Astrocyte (in vitro differentiated cells and primary cell): ENCODE results near the gene ABCA3. TPM values are rescaled to one million over a fixed set of nuclear protein-coding genes. Genes with fewer than 3 reads are reported as not detected.
"Not testable (repeated sequence)": the region's sequence is repeated elsewhere in the genome, so short reads cannot be mapped to it uniquely, and the experiment has no call there.

ENCODE experiments used
- DNase-seq: peaks from one replicate; pipeline ENCODE4 v3.0.0-alpha.2; 2010; ENCODE audit warnings: low read depth
- FAIRE-seq: peaks from 2 replicates; lab custom pipeline; 2011; peaks lifted over from hg19 to GRCh38; lab: Jason Lieb, UNC
- H2AFZ ChIP-seq: 2 replicates; pipeline ENCODE4 v1.6.0; 2012; ENCODE audit warnings: low read depth, low read length, inconsistent platforms
- H3K27ac ChIP-seq: 2 replicates; pipeline ENCODE4 v1.5.1; 2011; ENCODE audit warnings: low read depth, low read length, inconsistent platforms
- H3K27me3 ChIP-seq: 2 replicates; pipeline ENCODE4 v1.6.0; 2011; ENCODE audit warnings: low read length, inconsistent platforms; ENCODE audit not compliant: insufficient read depth
- H3K36me3 ChIP-seq: 2 replicates; pipeline ENCODE4 v1.5.1; 2011; ENCODE audit warnings: low read length, inconsistent platforms; ENCODE audit not compliant: insufficient read depth
- H3K4me1 ChIP-seq: 2 replicates; pipeline ENCODE4 v1.5.1; 2011; ENCODE audit warnings: low read length, inconsistent platforms; ENCODE audit not compliant: insufficient read depth
- H3K4me2 ChIP-seq: 2 replicates; pipeline ENCODE4 v1.6.0; 2012; ENCODE audit warnings: low read length, inconsistent platforms
- H3K4me3 ChIP-seq: 2 replicates; pipeline ENCODE4 v1.5.1; 2011; ENCODE audit warnings: low read depth, mild to moderate bottlenecking, low read length, inconsistent platforms; ENCODE audit not compliant: insufficient read depth
- H3K79me2 ChIP-seq: 2 replicates; pipeline ENCODE4 v1.6.0; 2012; ENCODE audit warnings: mild to moderate bottlenecking, low read length, inconsistent platforms; ENCODE audit not compliant: insufficient read depth
- H3K9ac ChIP-seq: 2 replicates; pipeline ENCODE4 v1.6.0; 2012; ENCODE audit warnings: mild to moderate bottlenecking, low read length, inconsistent platforms
- H3K9me3 ChIP-seq: 2 replicates; pipeline ENCODE4 v1.5.1; 2012; ENCODE audit warnings: low read depth, mild to moderate bottlenecking, low read length, inconsistent platforms; ENCODE audit not compliant: insufficient read depth
- H4K20me1 ChIP-seq: 2 replicates; pipeline ENCODE4 v1.6.0; 2012; ENCODE audit warnings: low read length, inconsistent platforms; ENCODE audit not compliant: insufficient read depth
- H3K27ac Mint-ChIP-seq: one replicate; pipeline ENCODE4 v1.8.0; 2021; ENCODE audit warnings: mild to moderate bottlenecking, mixed read lengths; ENCODE audit not compliant: unreplicated experiment
- H3K27me3 Mint-ChIP-seq: one replicate; pipeline ENCODE4 v1.8.0; 2021; ENCODE audit warnings: low read depth, mixed read lengths; ENCODE audit not compliant: unreplicated experiment
- H3K36me3 Mint-ChIP-seq: one replicate; pipeline ENCODE4 v1.8.0; 2021; ENCODE audit warnings: low read depth, mixed read lengths; ENCODE audit not compliant: unreplicated experiment
- H3K4me1 Mint-ChIP-seq: one replicate; pipeline ENCODE4 v1.8.0; 2021; ENCODE audit warnings: low read depth, mixed read lengths; ENCODE audit not compliant: unreplicated experiment
- H3K4me3 Mint-ChIP-seq: one replicate; pipeline ENCODE4 v1.8.0; 2021; ENCODE audit warnings: mild to moderate bottlenecking, moderate library complexity, mixed read lengths; ENCODE audit not compliant: unreplicated experiment
- H3K9me3 Mint-ChIP-seq: one replicate; pipeline ENCODE4 v1.8.0; 2021; ENCODE audit warnings: mild to moderate bottlenecking, mixed read lengths; ENCODE audit not compliant: unreplicated experiment
- CTCF ChIP-seq: IDR thresholded peaks from 2 replicates; pipeline ENCODE4 v1.5.1; 2011; ENCODE audit warnings: low read depth, mild to moderate bottlenecking, inconsistent platforms, low read length, moderate library complexity; ENCODE audit not compliant: insufficient read depth
- EZH2 ChIP-seq: IDR thresholded peaks from 2 replicates; pipeline ENCODE4 v1.6.1; 2012; ENCODE audit warnings: mild to moderate bottlenecking, low read length, inconsistent platforms; ENCODE audit not compliant: insufficient read depth
- total RNA-seq: library from RNA; stranded (reverse); gene quantifications from 2 replicates; pipeline ENCODE4 v1.2.1, GENCODE V29; 2021

The ABCA3 gene
- total RNA-seq, 1 donor from 2014 or later = 4.8 TPM

GRCh38 chr16:2260250-2260649 lies 80.3 kb downstream of the ABCA3 start:
- Mint-ChIP-seq H3K27me3 (no peaks in the 10 kb centered on the region), H3K4me3 (no peak overlapping the region), H3K27ac (no peak overlapping the region), H3K9me3 (no peaks in the 10 kb centered on the region), H3K36me3 (peaks cover 18% of the 10 kb centered on the region), H3K4me1 (peaks cover 1% of the 10 kb centered on the region)
- Histone ChIP-seq H3K9ac (no peak overlapping the region), H3K27ac (no peak overlapping the region), H3K9me3 (no peaks in the 10 kb centered on the region), H3K4me3 (no peak overlapping the region), H3K27me3 (no peaks in the 10 kb centered on the region), H3K4me2 (no peak overlapping the region), H2AFZ (no peak overlapping the region), H4K20me1 (peaks cover 87% of the 10 kb centered on the region), H3K36me3 (peaks cover 75% of the 10 kb centered on the region), H3K79me2 (peaks cover 87% of the 10 kb centered on the region), H3K4me1 (no peaks in the 10 kb centered on the region)
- DNase-seq (no peak), FAIRE-seq (no peak)
- TF ChIP-seq EZH2 (no peak), CTCF (no peak)

- Histone ChIP-seq H3K79me2 (peaks cover 70% of the 10 kb centered on the region), H3K36me3 (peaks cover 74% of the 10 kb centered on the region), H4K20me1 (peaks cover 74% of the 10 kb centered on the region)
- not testable (repeated sequence) for H3K27me3 ChIP-seq, H3K4me3 Mint-ChIP-seq, H3K4me1 Mint-ChIP-seq, H2AFZ ChIP-seq, H3K9me3 Mint-ChIP-seq, H3K9me3 ChIP-seq, H3K4me1 ChIP-seq, H3K4me3 ChIP-seq, FAIRE-seq, H3K27me3 Mint-ChIP-seq, H3K4me2 ChIP-seq, DNase-seq, H3K9ac ChIP-seq, H3K27ac Mint-ChIP-seq, H3K27ac ChIP-seq
- peaks cover 14% of the 10 kb centered on the region for H3K36me3 Mint-ChIP-seq
Measured at GRCh38 chr16:2258530-2258929, 82.0 kb downstream of the ABCA3 start.

- no peak overlapping the region for H3K4me3 ChIP-seq
- H3K4me2 ChIP-seq = no peak overlapping the region
- peaks cover 72% of the 10 kb centered on the region for H4K20me1 ChIP-seq
- H3K9me3 Mint-ChIP-seq = no peaks in the 10 kb centered on the region
- peaks cover 5% of the 10 kb centered on the region for H3K4me1 Mint-ChIP-seq
- peaks cover 74% of the 10 kb centered on the region for H3K36me3 ChIP-seq
- H3K4me3 Mint-ChIP-seq = no peak overlapping the region
- no peaks in the 10 kb centered on the region for H3K27me3 ChIP-seq
- H3K4me1 ChIP-seq = no peaks in the 10 kb centered on the region
- no peak overlapping the region for H3K27ac ChIP-seq
- H3K27ac Mint-ChIP-seq = peak overlapping the region; percentile 47
- H3K9me3 ChIP-seq = no peaks in the 10 kb centered on the region
- H3K36me3 Mint-ChIP-seq = peaks cover 17% of the 10 kb centered on the region
- FAIRE-seq (no peak), DNase-seq (no peak)
- no peak overlapping the region for H2AFZ ChIP-seq
- no peak overlapping the region for H3K9ac ChIP-seq
- H3K79me2 ChIP-seq = peaks cover 62% of the 10 kb centered on the region
- TF ChIP-seq CTCF (no peak), EZH2 (no peak)
- no peaks in the 10 kb centered on the region for H3K27me3 Mint-ChIP-seq
Measured at GRCh38 chr16:2257726-2258125, 82.8 kb downstream of the ABCA3 start.
